Tibial nerve (tissue), 3 donors: ENCODE measurements around the gene AKNA.

ENCODE experiments used
- POLR2A ChIP-seq, 2 donors: fragments of 450-650 bp; IDR thresholded peaks; one replicate each; pipeline ENCODE4 v1.6.1; 2017; ENCODE audit warnings: antibody characterized with exemption in 2 of 2, mild to moderate bottlenecking in 2 of 2, moderate library complexity in 2 of 2
- TF ChIP-seq, protein P1 (sequence below), 5 experiments: fragments of 200-600 bp in 3 of 5; fragments of 450-650 bp in 2 of 5; sonication (generic) in 3 of 5; IDR thresholded peaks; one replicate each; pipeline ENCODE4 v1.5.1; 2016 to 2019; ENCODE audit warnings: antibody characterized with exemption in 5 of 5, mild to moderate bottlenecking in 3 of 5, moderate library complexity in 2 of 5

- TF ChIP-seq POLR2A (IDR thresholded peaks at IDR 0.05) = no peak
- TF ChIP-seq, protein P1, sequence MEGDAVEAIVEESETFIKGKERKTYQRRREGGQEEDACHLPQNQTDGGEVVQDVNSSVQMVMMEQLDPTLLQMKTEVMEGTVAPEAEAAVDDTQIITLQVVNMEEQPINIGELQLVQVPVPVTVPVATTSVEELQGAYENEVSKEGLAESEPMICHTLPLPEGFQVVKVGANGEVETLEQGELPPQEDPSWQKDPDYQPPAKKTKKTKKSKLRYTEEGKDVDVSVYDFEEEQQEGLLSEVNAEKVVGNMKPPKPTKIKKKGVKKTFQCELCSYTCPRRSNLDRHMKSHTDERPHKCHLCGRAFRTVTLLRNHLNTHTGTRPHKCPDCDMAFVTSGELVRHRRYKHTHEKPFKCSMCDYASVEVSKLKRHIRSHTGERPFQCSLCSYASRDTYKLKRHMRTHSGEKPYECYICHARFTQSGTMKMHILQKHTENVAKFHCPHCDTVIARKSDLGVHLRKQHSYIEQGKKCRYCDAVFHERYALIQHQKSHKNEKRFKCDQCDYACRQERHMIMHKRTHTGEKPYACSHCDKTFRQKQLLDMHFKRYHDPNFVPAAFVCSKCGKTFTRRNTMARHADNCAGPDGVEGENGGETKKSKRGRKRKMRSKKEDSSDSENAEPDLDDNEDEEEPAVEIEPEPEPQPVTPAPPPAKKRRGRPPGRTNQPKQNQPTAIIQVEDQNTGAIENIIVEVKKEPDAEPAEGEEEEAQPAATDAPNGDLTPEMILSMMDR (IDR thresholded peaks at IDR 0.05) = no peak
Measured at GRCh38 chr9:114386886-114387679, 699 bp downstream of the AKNA start.
